GM23338 (cell line): ENCODE data around the gene BUB1. TPM values are rescaled to one million over a fixed set of nuclear protein-coding genes. Genes with fewer than 3 reads are reported as not detected.

Source experiments
- ATAC-seq: fragments of 200-7000 bp; cut with Tn5 transposase; 3 replicates; pipeline ENCODE4 v1.9.1; 2020
- DNase-seq: peaks from one replicate; pipeline ENCODE4 v3.0.0-alpha.2; 2015; ENCODE audit warnings: low spot score
- H2AFZ ChIP-seq: fragments of 200-600 bp; sonication (generic); 2 replicates; pipeline ENCODE4 v1.8.0; 2016; ENCODE audit warnings: antibody characterized with exemption, mild to moderate bottlenecking, moderate library complexity
- H3F3A ChIP-seq: fragments of 200-600 bp; sonication (generic); replicated peaks from 2 replicates; pipeline ENCODE4 v1.8.0; 2017; ENCODE audit warnings: antibody characterized with exemption, mixed run types, low read depth
- H3K27ac ChIP-seq: fragments of 200-600 bp; sonication (generic); 2 replicates; pipeline ENCODE4 v1.6.1; 2016; ENCODE audit warnings: low read depth
- H3K27me3 ChIP-seq: fragments of 200-600 bp; sonication (generic); 2 replicates; pipeline ENCODE4 v1.8.0; 2016; ENCODE audit warnings: mild to moderate bottlenecking, mixed run types, moderate library complexity; ENCODE audit not compliant: insufficient read depth
- H3K36me3 ChIP-seq: fragments of 200-600 bp; sonication (generic); 2 replicates; pipeline ENCODE4 v1.8.0; 2016; ENCODE audit warnings: mild to moderate bottlenecking; ENCODE audit not compliant: insufficient read depth
- H3K4me1 ChIP-seq: fragments of 200-600 bp; sonication (generic); 2 replicates; pipeline ENCODE4 v1.8.0; 2016; ENCODE audit warnings: mild to moderate bottlenecking, moderate library complexity; ENCODE audit not compliant: insufficient read depth
- H3K4me2 ChIP-seq: fragments of 200-600 bp; sonication (generic); 2 replicates; pipeline ENCODE4 v1.7.1; 2017; ENCODE audit warnings: mixed run types
- H3K4me3 ChIP-seq: fragments of 200-600 bp; sonication (generic); 2 replicates; pipeline ENCODE4 v1.6.1; 2016; ENCODE audit warnings: mixed run types
- H3K79me2 ChIP-seq: fragments of 200-600 bp; sonication (generic); replicated peaks from 2 replicates; pipeline ENCODE4 v1.8.0; 2017; ENCODE audit warnings: mild to moderate bottlenecking; ENCODE audit not compliant: insufficient read depth
- H3K9me2 ChIP-seq: fragments of 200-600 bp; sonication (generic); 2 replicates; pipeline ENCODE4 v1.8.0; 2017; ENCODE audit not compliant: insufficient read depth
- H4K20me1 ChIP-seq: fragments of 200-600 bp; sonication (generic); replicated peaks from 2 replicates; pipeline ENCODE4 v1.8.0; 2017; ENCODE audit warnings: mild to moderate bottlenecking; ENCODE audit not compliant: insufficient read depth
- H3K27ac Mint-ChIP-seq: 2 replicates; pipeline ENCODE4 v1.8.0; 2020; ENCODE audit warnings: inconsistent platforms, mild to moderate bottlenecking, moderate library complexity, mixed read lengths
- H3K27me3 Mint-ChIP-seq: 3 replicates; pipeline ENCODE4 v1.8.0; 2022; ENCODE audit warnings: low read depth, mild to moderate bottlenecking, moderate library complexity, mixed read lengths, inconsistent platforms; ENCODE audit not compliant: insufficient read depth, poor library complexity
- H3K36me3 Mint-ChIP-seq: 3 replicates; pipeline ENCODE4 v1.8.0; 2021; ENCODE audit warnings: low read depth, mild to moderate bottlenecking, inconsistent platforms, moderate library complexity, mixed read lengths
- H3K4me1 Mint-ChIP-seq: 3 replicates; pipeline ENCODE4 v1.8.0; 2020; ENCODE audit warnings: mild to moderate bottlenecking, inconsistent platforms, mixed read lengths
- H3K4me3 Mint-ChIP-seq: 3 replicates; pipeline ENCODE4 v1.8.0; 2021; ENCODE audit warnings: moderate library complexity, mild to moderate bottlenecking, inconsistent platforms, mixed read lengths
- H3K9me3 Mint-ChIP-seq: 3 replicates; pipeline ENCODE4 v1.8.0; 2020; ENCODE audit warnings: moderate library complexity, mild to moderate bottlenecking, inconsistent platforms, mixed read lengths
- CREB1 ChIP-seq: fragments of 250-450 bp; sonication (Bioruptor Pico); IDR thresholded peaks from 2 replicates; pipeline ENCODE4 v1.5.0; 2020; ENCODE audit warnings: low read depth, mild to moderate bottlenecking, moderate library complexity
- CTCF ChIP-seq, 2 experiments: fragments of 200-600 bp in 1 of 2; sonication (generic) in 1 of 2; conservative IDR thresholded peaks; 2 replicates each; pipeline versions ENCODE4 v1.5.1 to v1.6.1; 2016 to 2017; ENCODE audit warnings: antibody characterized with exemption in 2 of 2, low read depth in 2 of 2, mild to moderate bottlenecking in 2 of 2, moderate library complexity in 1 of 2
- EZH2 ChIP-seq: fragments of 200-600 bp; sonication (generic); IDR thresholded peaks from one replicate; pipeline ENCODE4 v1.8.0; 2017; ENCODE audit warnings: antibody characterized with exemption, mild to moderate bottlenecking, low read depth; ENCODE audit not compliant: unreplicated experiment
- EZH2phosphoT487 ChIP-seq: fragments of 200-600 bp; sonication (generic); IDR thresholded peaks from one replicate; pipeline ENCODE4 v1.8.1; 2018; ENCODE audit warnings: antibody characterized with exemption; ENCODE audit not compliant: unreplicated experiment
- JUNB ChIP-seq: IDR thresholded peaks from one replicate; pipeline ENCODE4 v1.6.1; 2016; ENCODE audit warnings: antibody characterized with exemption; ENCODE audit not compliant: unreplicated experiment
- NANOG ChIP-seq: IDR thresholded peaks from 2 replicates; pipeline ENCODE4 v1.6.1; 2016; ENCODE audit warnings: antibody characterized with exemption, borderline replicate concordance
- POLR2AphosphoS5 ChIP-seq: IDR thresholded peaks from 2 replicates; pipeline ENCODE4 v1.6.1; 2016; ENCODE audit warnings: antibody characterized with exemption, low read depth
- REST ChIP-seq: IDR thresholded peaks from one replicate; pipeline ENCODE4 v1.6.1; 2018; ENCODE audit warnings: antibody characterized with exemption; ENCODE audit not compliant: unreplicated experiment
- STAT1 ChIP-seq: IDR thresholded peaks from one replicate; pipeline ENCODE4 v1.6.1; 2016; ENCODE audit warnings: antibody characterized with exemption; ENCODE audit not compliant: unreplicated experiment
- ZNF114 ChIP-seq: fragments of 250-450 bp; sonication (Bioruptor Pico); IDR thresholded peaks from 2 replicates; pipeline ENCODE4 v1.5.0; 2020; ENCODE audit warnings: mild to moderate bottlenecking, moderate library complexity
- ZNF331 ChIP-seq: fragments of 250-450 bp; sonication (Bioruptor Pico); IDR thresholded peaks from 2 replicates; pipeline ENCODE4 v1.5.0; 2020; ENCODE audit warnings: low read depth, mild to moderate bottlenecking, moderate library complexity
- polyA plus RNA-seq: library from polyadenylated mRNA; unstranded; fragments of >200 nt; fragmentation: Nextera tagmentation; extraction: Ambion mirVana; gene quantifications from 2 replicates; pipeline ENCODE4 v1.2.1, GENCODE V29; 2016
- total RNA-seq: library from RNA; depleted of rRNA; stranded (reverse); fragments of >200 nt; shearing (Covaris generic); gene quantifications from 2 replicates; pipeline ENCODE4 v1.2.3, GENCODE V29; 2014
- TF ChIP-seq, protein P1 (sequence below): fragments of 250-450 bp; sonication (Bioruptor Pico); IDR thresholded peaks from 2 replicates; pipeline ENCODE4 v1.5.0; 2020; ENCODE audit warnings: mild to moderate bottlenecking, moderate library complexity
- TF ChIP-seq, protein P2 (sequence below): IDR thresholded peaks from 2 replicates; pipeline ENCODE4 v1.6.1; 2016; ENCODE audit warnings: antibody characterized with exemption

The BUB1 gene
- total and polyA plus RNA-seq, 2 experiments from 2014 or later: 59.4 to 184 TPM

- no peaks in the 10 kb centered on the region for H3K4me1 Mint-ChIP-seq
- H3K27me3 ChIP-seq: no peaks in the 10 kb centered on the region
- H3K27ac ChIP-seq: no peak overlapping the region
- no peak for TF ChIP-seq JUNB
- TF ChIP-seq ZNF114: no peak
- no peak for TF ChIP-seq REST
- TF ChIP-seq, protein P1, sequence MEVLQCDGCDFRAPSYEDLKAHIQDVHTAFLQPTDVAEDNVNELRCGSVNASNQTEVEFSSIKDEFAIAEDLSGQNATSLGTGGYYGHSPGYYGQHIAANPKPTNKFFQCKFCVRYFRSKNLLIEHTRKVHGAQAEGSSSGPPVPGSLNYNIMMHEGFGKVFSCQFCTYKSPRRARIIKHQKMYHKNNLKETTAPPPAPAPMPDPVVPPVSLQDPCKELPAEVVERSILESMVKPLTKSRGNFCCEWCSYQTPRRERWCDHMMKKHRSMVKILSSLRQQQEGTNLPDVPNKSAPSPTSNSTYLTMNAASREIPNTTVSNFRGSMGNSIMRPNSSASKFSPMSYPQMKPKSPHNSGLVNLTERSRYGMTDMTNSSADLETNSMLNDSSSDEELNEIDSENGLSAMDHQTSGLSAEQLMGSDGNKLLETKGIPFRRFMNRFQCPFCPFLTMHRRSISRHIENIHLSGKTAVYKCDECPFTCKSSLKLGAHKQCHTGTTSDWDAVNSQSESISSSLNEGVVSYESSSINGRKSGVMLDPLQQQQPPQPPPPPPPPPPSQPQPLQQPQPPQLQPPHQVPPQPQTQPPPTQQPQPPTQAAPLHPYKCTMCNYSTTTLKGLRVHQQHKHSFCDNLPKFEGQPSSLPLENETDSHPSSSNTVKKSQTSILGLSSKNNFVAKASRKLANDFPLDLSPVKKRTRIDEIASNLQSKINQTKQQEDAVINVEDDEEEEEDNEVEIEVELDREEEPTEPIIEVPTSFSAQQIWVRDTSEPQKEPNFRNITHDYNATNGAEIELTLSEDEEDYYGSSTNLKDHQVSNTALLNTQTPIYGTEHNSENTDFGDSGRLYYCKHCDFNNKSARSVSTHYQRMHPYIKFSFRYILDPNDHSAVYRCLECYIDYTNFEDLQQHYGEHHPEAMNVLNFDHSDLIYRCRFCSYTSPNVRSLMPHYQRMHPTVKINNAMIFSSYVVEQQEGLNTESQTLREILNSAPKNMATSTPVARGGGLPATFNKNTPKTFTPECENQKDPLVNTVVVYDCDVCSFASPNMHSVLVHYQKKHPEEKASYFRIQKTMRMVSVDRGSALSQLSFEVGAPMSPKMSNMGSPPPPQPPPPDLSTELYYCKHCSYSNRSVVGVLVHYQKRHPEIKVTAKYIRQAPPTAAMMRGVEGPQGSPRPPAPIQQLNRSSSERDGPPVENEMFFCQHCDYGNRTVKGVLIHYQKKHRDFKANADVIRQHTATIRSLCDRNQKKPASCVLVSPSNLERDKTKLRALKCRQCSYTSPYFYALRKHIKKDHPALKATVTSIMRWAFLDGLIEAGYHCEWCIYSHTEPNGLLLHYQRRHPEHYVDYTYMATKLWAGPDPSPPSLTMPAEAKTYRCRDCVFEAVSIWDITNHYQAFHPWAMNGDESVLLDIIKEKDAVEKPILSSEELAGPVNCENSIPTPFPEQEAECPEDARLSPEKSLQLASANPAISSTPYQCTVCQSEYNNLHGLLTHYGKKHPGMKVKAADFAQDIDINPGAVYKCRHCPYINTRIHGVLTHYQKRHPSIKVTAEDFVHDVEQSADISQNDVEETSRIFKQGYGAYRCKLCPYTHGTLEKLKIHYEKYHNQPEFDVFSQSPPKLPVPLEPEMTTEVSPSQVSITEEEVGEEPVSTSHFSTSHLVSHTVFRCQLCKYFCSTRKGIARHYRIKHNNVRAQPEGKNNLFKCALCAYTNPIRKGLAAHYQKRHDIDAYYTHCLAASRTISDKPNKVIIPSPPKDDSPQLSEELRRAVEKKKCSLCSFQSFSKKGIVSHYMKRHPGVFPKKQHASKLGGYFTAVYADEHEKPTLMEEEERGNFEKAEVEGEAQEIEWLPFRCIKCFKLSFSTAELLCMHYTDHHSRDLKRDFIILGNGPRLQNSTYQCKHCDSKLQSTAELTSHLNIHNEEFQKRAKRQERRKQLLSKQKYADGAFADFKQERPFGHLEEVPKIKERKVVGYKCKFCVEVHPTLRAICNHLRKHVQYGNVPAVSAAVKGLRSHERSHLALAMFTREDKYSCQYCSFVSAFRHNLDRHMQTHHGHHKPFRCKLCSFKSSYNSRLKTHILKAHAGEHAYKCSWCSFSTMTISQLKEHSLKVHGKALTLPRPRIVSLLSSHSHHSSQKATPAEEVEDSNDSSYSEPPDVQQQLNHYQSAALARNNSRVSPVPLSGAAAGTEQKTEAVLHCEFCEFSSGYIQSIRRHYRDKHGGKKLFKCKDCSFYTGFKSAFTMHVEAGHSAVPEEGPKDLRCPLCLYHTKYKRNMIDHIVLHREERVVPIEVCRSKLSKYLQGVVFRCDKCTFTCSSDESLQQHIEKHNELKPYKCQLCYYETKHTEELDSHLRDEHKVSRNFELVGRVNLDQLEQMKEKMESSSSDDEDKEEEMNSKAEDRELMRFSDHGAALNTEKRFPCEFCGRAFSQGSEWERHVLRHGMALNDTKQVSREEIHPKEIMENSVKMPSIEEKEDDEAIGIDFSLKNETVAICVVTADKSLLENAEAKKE (CRISPR knock-in tag): no peak
- TF ChIP-seq EZH2: no peak
- TF ChIP-seq ZNF331: no peak
- no peak for TF ChIP-seq STAT1
- TF ChIP-seq CREB1 (CRISPR knock-in tag): no peak
- no peak for TF ChIP-seq POLR2AphosphoS5
- TF ChIP-seq CTCF (conservative IDR thresholded peaks at IDR 0.05; ENCODE audit: low read depth in 2 of 2): no peak
- TF ChIP-seq, protein P2, sequence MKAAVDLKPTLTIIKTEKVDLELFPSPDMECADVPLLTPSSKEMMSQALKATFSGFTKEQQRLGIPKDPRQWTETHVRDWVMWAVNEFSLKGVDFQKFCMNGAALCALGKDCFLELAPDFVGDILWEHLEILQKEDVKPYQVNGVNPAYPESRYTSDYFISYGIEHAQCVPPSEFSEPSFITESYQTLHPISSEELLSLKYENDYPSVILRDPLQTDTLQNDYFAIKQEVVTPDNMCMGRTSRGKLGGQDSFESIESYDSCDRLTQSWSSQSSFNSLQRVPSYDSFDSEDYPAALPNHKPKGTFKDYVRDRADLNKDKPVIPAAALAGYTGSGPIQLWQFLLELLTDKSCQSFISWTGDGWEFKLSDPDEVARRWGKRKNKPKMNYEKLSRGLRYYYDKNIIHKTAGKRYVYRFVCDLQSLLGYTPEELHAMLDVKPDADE: no peak
- no peak for TF ChIP-seq EZH2phosphoT487
- no peak for TF ChIP-seq NANOG
- no peaks in the 10 kb centered on the region for H3K9me2 ChIP-seq
- H3K9me3 Mint-ChIP-seq: no peaks in the 10 kb centered on the region
- H3K4me1 ChIP-seq: no peaks in the 10 kb centered on the region
- peaks cover 29% of the 10 kb centered on the region for H3K79me2 ChIP-seq
- no peaks in the 10 kb centered on the region for H3K27me3 Mint-ChIP-seq
- H3K27ac Mint-ChIP-seq: no peak overlapping the region
- DNase-seq (no peak), ATAC-seq (no peak)
- peaks cover 57% of the 10 kb centered on the region for H3K36me3 ChIP-seq
- no peak overlapping the region for H2AFZ ChIP-seq
- no peaks in the 10 kb centered on the region for H3F3A ChIP-seq
- H3K4me2 ChIP-seq: no peak overlapping the region
- H3K4me3 Mint-ChIP-seq: no peak overlapping the region
- H4K20me1 ChIP-seq: peaks cover 11% of the 10 kb centered on the region
- H3K36me3 Mint-ChIP-seq: peaks cover 79% of the 10 kb centered on the region
- no peak overlapping the region for H3K4me3 ChIP-seq
Observed at GRCh38 chr2:110650346-110650745, 27.5 kb downstream of the BUB1 start.
